ENCODE measurements around the gene TGFB2.
"Not testable (repeated sequence)": the region's sequence is repeated elsewhere in the genome, so short reads cannot be mapped to it uniquely, and the experiment has no call there.

The TGFB2 gene

GRCh38 chr1:218344814-218345672 lies at the start of gene TGFB2:
Gene TGFB2 (plus strand): TSS chr1:218345336. CDS start chr1:218346702, 1,366 bp downstream.
- in situ Hi-C loops (cut with MboI; ENCODE audit: low sequenced_read_pairs): no loop called here

- in situ Hi-C loops (cut with MboI; ENCODE audit: low sequenced_read_pairs): no loop called here
These were observed 49.0 kb upstream of the TGFB2 start for GRCh38 chr1:218296162-218296561.

GRCh38 chr1:218297461-218297860 lies 47.7 kb upstream of the TGFB2 start:
- in situ Hi-C loops (cut with MboI; ENCODE audit: low sequenced_read_pairs): no loop called here

GRCh38 chr1:218297867-218298266 lies 47.3 kb upstream of the TGFB2 start:
- in situ Hi-C loops (cut with MboI; ENCODE audit: low sequenced_read_pairs): no loop called here

- in situ Hi-C loops (cut with MboI; ENCODE audit: low sequenced_read_pairs): no loop called here
These were observed 46.7 kb upstream of the TGFB2 start for GRCh38 chr1:218298398-218298797.

- in situ Hi-C loops (cut with MboI; ENCODE audit: low sequenced_read_pairs): no loop called here
These were observed 45.7 kb upstream of the TGFB2 start for GRCh38 chr1:218299416-218299815.

- in situ Hi-C loops (cut with MboI; ENCODE audit: low sequenced_read_pairs): no loop called here
These were observed 43.9 kb upstream of the TGFB2 start for GRCh38 chr1:218301217-218301616.

- in situ Hi-C loops (cut with MboI; ENCODE audit: low sequenced_read_pairs): no loop called here
These were observed 43.0 kb upstream of the TGFB2 start for GRCh38 chr1:218302155-218302554.

- in situ Hi-C loops (cut with MboI; ENCODE audit: low sequenced_read_pairs): no loop called here
These were observed 41.8 kb upstream of the TGFB2 start for GRCh38 chr1:218303176-218303879.

GRCh38 chr1:218304281-218305039 lies 40.7 kb upstream of the TGFB2 start:
- in situ Hi-C loops (cut with MboI; ENCODE audit: low sequenced_read_pairs): no loop called here

GRCh38 chr1:218305472-218306064 lies 39.6 kb upstream of the TGFB2 start:
- in situ Hi-C loops (cut with MboI; ENCODE audit: low sequenced_read_pairs): no loop called here

- in situ Hi-C loops (cut with MboI; ENCODE audit: low sequenced_read_pairs): no loop called here
These were observed 32.6 kb upstream of the TGFB2 start for GRCh38 chr1:218312509-218312908.

- in situ Hi-C loops (cut with MboI; ENCODE audit: low sequenced_read_pairs): no loop called here
These were observed 30.8 kb upstream of the TGFB2 start for GRCh38 chr1:218314316-218314715.

GRCh38 chr1:218315638-218316037 lies 29.5 kb upstream of the TGFB2 start:
- in situ Hi-C loops (cut with MboI; ENCODE audit: low sequenced_read_pairs): no loop called here

- in situ Hi-C loops (cut with MboI; ENCODE audit: low sequenced_read_pairs): no loop called here
These were observed 28.1 kb upstream of the TGFB2 start for GRCh38 chr1:218317061-218317460.

GRCh38 chr1:218320182-218320581 lies 25.0 kb upstream of the TGFB2 start:
- in situ Hi-C loops (cut with MboI; ENCODE audit: low sequenced_read_pairs): not testable (repeated sequence)

- in situ Hi-C loops (cut with MboI; ENCODE audit: low sequenced_read_pairs): no loop called here
These were observed 22.4 kb upstream of the TGFB2 start for GRCh38 chr1:218322762-218323161.

GRCh38 chr1:218323568-218324225 lies 21.4 kb upstream of the TGFB2 start:
- in situ Hi-C loops (cut with MboI; ENCODE audit: low sequenced_read_pairs): no loop called here

GRCh38 chr1:218324226-218324580 lies 20.9 kb upstream of the TGFB2 start:
- in situ Hi-C loops (cut with MboI; ENCODE audit: low sequenced_read_pairs): no loop called here

- in situ Hi-C loops (cut with MboI; ENCODE audit: low sequenced_read_pairs): no loop called here
These were observed 16.4 kb upstream of the TGFB2 start for GRCh38 chr1:218328769-218329168.
